Naive thymus-derived CD4-positive, alpha-beta T cell (primary cell): ENCODE results near the gene PPP1R3G. TPM values are rescaled to one million over a fixed set of nuclear protein-coding genes. Genes with fewer than 3 reads are reported as not detected.

Source experiments
- ATAC-seq: fragments of 150-1000 bp; cut with Tn5 transposase; 2 replicates; pipeline ENCODE4 v1.10.0; 2021; ENCODE audit warnings: mild to moderate bottlenecking, moderate library complexity
- CTCF ChIA-PET: fragments of 350-600 bp; sonication (Branson Sonifier 250); formaldehyde crosslinking; loops from one replicate; lab custom pipeline; 2021; ENCODE audit warnings: antibody characterized with exemption; lab: Charles Lee
- POLR2A ChIA-PET: fragments of 350-600 bp; sonication (Branson Sonifier 250); formaldehyde crosslinking; loops from one replicate; lab custom pipeline; 2021; ENCODE audit warnings: antibody characterized with exemption, inconsistent platforms; lab: Charles Lee
- DNase-seq, 9 donors: peaks; one replicate each; pipeline versions ENCODE4 v3.0.0 to v3.0.0-alpha.2; 2020 to 2022; ENCODE audit warnings: mixed read lengths in 1 of 9
- H3K27ac ChIP-seq: one replicate; pipeline ENCODE4 v1.7.0; 2013; ENCODE audit warnings: mild to moderate bottlenecking, low read depth, low read length, moderate library complexity
- H3K27me3 ChIP-seq, 2 donors: one replicate each; pipeline ENCODE4 v1.7.0; 2013; ENCODE audit warnings: low read length in 2 of 2, mild to moderate bottlenecking in 2 of 2, moderate library complexity in 2 of 2; ENCODE audit not compliant: control insufficient read depth in 2 of 2, insufficient read depth in 2 of 2
- H3K36me3 ChIP-seq, 3 experiments: 1 replicate in 2 of 3; 2 replicates in 1 of 3; pipeline ENCODE4 v1.7.0; 2013; ENCODE audit warnings: low read length in 3 of 3, mild to moderate bottlenecking in 3 of 3, moderate library complexity in 1 of 3; ENCODE audit not compliant: insufficient read depth in 3 of 3, control insufficient read depth in 2 of 3
- H3K4me1 ChIP-seq, 2 donors: one replicate each; pipeline ENCODE4 v1.7.0; 2013; ENCODE audit warnings: low read length in 2 of 2, mild to moderate bottlenecking in 2 of 2, moderate library complexity in 1 of 2; ENCODE audit not compliant: control insufficient read depth in 2 of 2, insufficient read depth in 2 of 2
- H3K4me3 ChIP-seq: 2 replicates; pipeline ENCODE4 v1.7.0; 2013; ENCODE audit warnings: mild to moderate bottlenecking, low read length
- H3K9me3 ChIP-seq, 3 experiments: 1 replicate in 2 of 3; 2 replicates in 1 of 3; pipeline ENCODE4 v1.7.0; 2013; ENCODE audit warnings: low read length in 3 of 3; ENCODE audit not compliant: control insufficient read depth in 2 of 3
- H3K27ac Mint-ChIP-seq, 9 donors: one replicate each; pipeline ENCODE4 v1.8.0; 2020 to 2022; ENCODE audit warnings: mixed read lengths in 9 of 9, mild to moderate bottlenecking in 8 of 9, moderate library complexity in 5 of 9, inconsistent platforms in 2 of 9
- H3K27me3 Mint-ChIP-seq, 5 donors: one replicate each; pipeline ENCODE4 v1.8.0; 2021 to 2022; ENCODE audit warnings: mixed read lengths in 5 of 5, mild to moderate bottlenecking in 1 of 5
- H3K36me3 Mint-ChIP-seq, 5 donors: one replicate each; pipeline ENCODE4 v1.8.0; 2020 to 2022; ENCODE audit warnings: mixed read lengths in 5 of 5, mild to moderate bottlenecking in 3 of 5, inconsistent platforms in 1 of 5
- H3K4me1 Mint-ChIP-seq, 7 donors: one replicate each; pipeline ENCODE4 v1.8.0; 2020 to 2022; ENCODE audit warnings: mixed read lengths in 7 of 7, mild to moderate bottlenecking in 3 of 7, inconsistent platforms in 1 of 7
- H3K4me3 Mint-ChIP-seq, 10 donors: one replicate each; pipeline ENCODE4 v1.8.0; 2020 to 2022; ENCODE audit warnings: mild to moderate bottlenecking in 10 of 10, mixed read lengths in 10 of 10, moderate library complexity in 6 of 10, inconsistent platforms in 2 of 10
- H3K9me3 Mint-ChIP-seq, 11 donors: one replicate each; pipeline ENCODE4 v1.8.0; 2020 to 2022; ENCODE audit warnings: mixed read lengths in 11 of 11, mild to moderate bottlenecking in 4 of 11, inconsistent platforms in 1 of 11, moderate library complexity in 1 of 11
- intact Hi-C, 2 donors: fragments of 100-400 bp; cut with micrococcal nuclease; formaldehyde crosslinking; loops; one replicate each; pipeline ENCODE4 v1.15.1; 2023
- polyA plus RNA-seq, 2 donors: library from polyadenylated mRNA; unstranded; fragments of 300-500 nt; fragmentation: Illumina TruSeq; gene quantifications; one replicate each; pipeline ENCODE4 v1.2.3, GENCODE V29; 2021
- total RNA-seq, 6 experiments: library from RNA in 5 of 6; stranded (reverse) in 5 of 6; gene quantifications; 1 replicate in 5 of 6; 2 replicates in 1 of 6; pipeline ENCODE4 v1.2.3 and lab custom pipeline; 2021 to 2026

PPP1R3G gene
- total and polyA plus RNA-seq, 7 experiments from 2014 or later = 0.07 to 0.24 (median 0.08) TPM; not detected in 4

- ATAC-seq (no peak), DNase-seq (no peak)
- H3K9me3 ChIP-seq = no peaks in the 10 kb centered on the region
- Mint-ChIP-seq H3K36me3 (peaks cover 0 to 14% (median 7%) of the 10 kb centered on the region in 5 donors), H3K27me3 (peaks cover 20 to 47% (median 21%) of the 10 kb centered on the region in 5 donors), H3K9me3 (peaks cover 0 to 4% (median 0%) of the 10 kb centered on the region in 11 donors), H3K27ac (no peak overlapping the region), H3K4me3 (no peak overlapping the region), H3K4me1 (peaks cover 0 to 6% (median 4%) of the 10 kb centered on the region in 7 donors)
- no peaks in the 10 kb centered on the region for H3K36me3 ChIP-seq
- no peak overlapping the region for H3K4me3 ChIP-seq
- POLR2A ChIA-PET = no interaction called here
- intact Hi-C loops = no loop called here
- H3K27me3 ChIP-seq = peaks cover 0 to 2% of the 10 kb centered on the region in 2 donors
- no peaks in the 10 kb centered on the region for H3K4me1 ChIP-seq
- H3K27ac ChIP-seq = no peak overlapping the region
- CTCF ChIA-PET = no interaction called here
Measured at GRCh38 chr6:5076931-5077330, 8.2 kb upstream of the PPP1R3G start.

GRCh38 chr6:5078121-5078669 lies 6.9 kb upstream of the PPP1R3G start:
- peaks cover 30 to 58% (median 33%) of the 10 kb centered on the region in 5 donors for H3K27me3 Mint-ChIP-seq
- Histone ChIP-seq H3K4me3 (no peak overlapping the region), H3K27ac (no peak overlapping the region), H3K4me1 (no peaks in the 10 kb centered on the region), H3K27me3 (peaks cover 0 to 2% of the 10 kb centered on the region in 2 donors), H3K36me3 (no peaks in the 10 kb centered on the region), H3K9me3 (no peaks in the 10 kb centered on the region)
- ATAC-seq (no peak), DNase-seq (no peak)
- ChIA-PET POLR2A (no interaction called here), CTCF (no interaction called here)
- intact Hi-C loops = no loop called here
- no peak overlapping the region for H3K27ac Mint-ChIP-seq
- H3K9me3 Mint-ChIP-seq = peaks cover 0 to 6% (median 0%) of the 10 kb centered on the region in 11 donors
- H3K4me3 Mint-ChIP-seq = no peak overlapping the region
- no peaks in the 10 kb centered on the region for H3K4me1 Mint-ChIP-seq
- H3K36me3 Mint-ChIP-seq = peaks cover 0 to 14% (median 7%) of the 10 kb centered on the region in 5 donors

GRCh38 chr6:5079692-5080091 lies 5.4 kb upstream of the PPP1R3G start:
- H3K36me3 Mint-ChIP-seq = peaks cover 0 to 12% (median 7%) of the 10 kb centered on the region in 5 donors
- Histone ChIP-seq H3K27ac (no peak overlapping the region), H3K9me3 (no peaks in the 10 kb centered on the region), H3K36me3 (no peaks in the 10 kb centered on the region), H3K4me3 (no peak overlapping the region), H3K27me3 (no peaks in the 10 kb centered on the region), H3K4me1 (no peaks in the 10 kb centered on the region)
- no peak overlapping the region for H3K27ac Mint-ChIP-seq
- peaks cover 0 to 7% (median 1%) of the 10 kb centered on the region in 7 donors for H3K4me1 Mint-ChIP-seq
- DNase-seq = no peak
- H3K27me3 Mint-ChIP-seq = peaks cover 38 to 67% (median 39%) of the 10 kb centered on the region in 5 donors
- intact Hi-C loops = no loop called here
- peaks cover 0 to 8% (median 0%) of the 10 kb centered on the region in 11 donors for H3K9me3 Mint-ChIP-seq
- ChIA-PET CTCF (no interaction called here), POLR2A (no interaction called here)
- ATAC-seq = no peak
- H3K4me3 Mint-ChIP-seq = no peak overlapping the region

- Mint-ChIP-seq H3K4me1 (peaks cover 0 to 7% (median 3%) of the 10 kb centered on the region in 7 donors), H3K9me3 (peaks cover 0 to 6% (median 0%) of the 10 kb centered on the region in 11 donors), H3K36me3 (peaks cover 0 to 7% (median 5%) of the 10 kb centered on the region in 5 donors), H3K27ac (no peak overlapping the region), H3K27me3 (peaks cover 30 to 61% (median 39%) of the 10 kb centered on the region in 5 donors), H3K4me3 (no peak overlapping the region)
- Histone ChIP-seq H3K36me3 (no peaks in the 10 kb centered on the region), H3K4me3 (no peak overlapping the region), H3K9me3 (no peaks in the 10 kb centered on the region), H3K27ac (no peak overlapping the region), H3K4me1 (no peaks in the 10 kb centered on the region), H3K27me3 (no peaks in the 10 kb centered on the region)
- ChIA-PET POLR2A (no interaction called here), CTCF (no interaction called here)
- ATAC-seq (no peak), DNase-seq (no peak)
- intact Hi-C loops = no loop called here
Measured at GRCh38 chr6:5080574-5080973, 4.6 kb upstream of the PPP1R3G start.

- DNase-seq = no peak
- peaks cover 0 to 7% (median 3%) of the 10 kb centered on the region in 7 donors for H3K4me1 Mint-ChIP-seq
- ChIA-PET POLR2A (no interaction called here), CTCF (no interaction called here)
- peaks cover 0 to 6% (median 0%) of the 10 kb centered on the region in 11 donors for H3K9me3 Mint-ChIP-seq
- no peaks in the 10 kb centered on the region for H3K9me3 ChIP-seq
- no peaks in the 10 kb centered on the region for H3K4me1 ChIP-seq
- intact Hi-C loops = no loop called here
- no peak overlapping the region for H3K27ac Mint-ChIP-seq
- H3K27ac ChIP-seq = no peak overlapping the region
- H3K27me3 ChIP-seq = no peaks in the 10 kb centered on the region
- no peak overlapping the region for H3K4me3 Mint-ChIP-seq
- peaks cover 0 to 7% (median 5%) of the 10 kb centered on the region in 5 donors for H3K36me3 Mint-ChIP-seq
- no peak for ATAC-seq
- H3K4me3 ChIP-seq = no peak overlapping the region
- H3K36me3 ChIP-seq = no peaks in the 10 kb centered on the region
- H3K27me3 Mint-ChIP-seq = peaks cover 30 to 62% (median 39%) of the 10 kb centered on the region in 5 donors
Measured at GRCh38 chr6:5081182-5081581, 4.0 kb upstream of the PPP1R3G start.

GRCh38 chr6:5081955-5082354 lies 3.2 kb upstream of the PPP1R3G start:
- peaks cover 0 to 7% (median 3%) of the 10 kb centered on the region in 7 donors for H3K4me1 Mint-ChIP-seq
- no peaks in the 10 kb centered on the region for H3K36me3 ChIP-seq
- H3K4me1 ChIP-seq = no peaks in the 10 kb centered on the region
- intact Hi-C loops = no loop called here
- H3K9me3 ChIP-seq = no peaks in the 10 kb centered on the region
- ChIA-PET CTCF (no interaction called here), POLR2A (no interaction called here)
- no peak overlapping the region for H3K4me3 ChIP-seq
- H3K27me3 Mint-ChIP-seq = peaks cover 28 to 65% (median 39%) of the 10 kb centered on the region in 5 donors
- H3K27me3 ChIP-seq = no peaks in the 10 kb centered on the region
- H3K27ac Mint-ChIP-seq = no peak overlapping the region
- H3K36me3 Mint-ChIP-seq = peaks cover 0 to under 1% (median 0%) of the 10 kb centered on the region in 5 donors
- H3K9me3 Mint-ChIP-seq = peaks cover 0 to 6% (median 0%) of the 10 kb centered on the region in 11 donors
- ATAC-seq (no peak), DNase-seq (no peak)
- H3K4me3 Mint-ChIP-seq = no peak overlapping the region
- H3K27ac ChIP-seq = no peak overlapping the region
